Panc1 (cell line): ENCODE measurements around the gene DDI2. TPM values are rescaled to one million over a fixed set of nuclear protein-coding genes. Genes with fewer than 3 reads are reported as not detected.
"Not testable (repeated sequence)": the region's sequence is repeated elsewhere in the genome, so short reads cannot be mapped to it uniquely, and the experiment has no call there.

ENCODE experiments used
- ATAC-seq: fragments of 200-7000 bp; cut with Tn5 transposase; 2 replicates; pipeline ENCODE4 v1.9.1; 2020; ENCODE audit warnings: mild to moderate bottlenecking, moderate library complexity
- BruUV-seq: library from RNA; stranded (reverse); fragments of 400-500 nt; replicated peaks from 2 replicates; lab custom pipeline; 2021; lab: Mats Ljungman, UMichigan
- CTCF ChIA-PET: fragments of 300-600 bp; sonication (Branson Sonifier 250); formaldehyde crosslinking; loops from one replicate; lab custom pipeline; 2022; ENCODE audit warnings: antibody characterized with exemption; lab: Charles Lee
- POLR2A ChIA-PET: fragments of 300-600 bp; sonication (Branson Sonifier 250); formaldehyde crosslinking; loops from one replicate; lab custom pipeline; 2022; ENCODE audit warnings: antibody characterized with exemption; lab: Charles Lee
- DNase-seq: peaks from one replicate; pipeline ENCODE4 v3.0.0-alpha.2; 2010; ENCODE audit warnings: low read depth, low spot score
- H3K27ac ChIP-seq: 2 replicates; pipeline ENCODE4 v1.5.1; 2011; ENCODE audit warnings: mild to moderate bottlenecking, low read length, inconsistent platforms
- H3K27me3 ChIP-seq: fragments of 200-500 bp; sonication (Bioruptor generic); 2 replicates; pipeline ENCODE4 v1.6.0; 2014; ENCODE audit warnings: low read length, inconsistent platforms; ENCODE audit not compliant: control insufficient read depth, insufficient read depth
- H3K36me3 ChIP-seq: fragments of 200-500 bp; sonication (Bioruptor generic); 2 replicates; pipeline ENCODE4 v1.5.1; 2014; ENCODE audit warnings: inconsistent platforms, mild to moderate bottlenecking, low read length, moderate library complexity; ENCODE audit not compliant: control insufficient read depth, insufficient read depth
- H3K4me1 ChIP-seq: 2 replicates; pipeline ENCODE4 v1.5.1; 2011; ENCODE audit warnings: inconsistent platforms, mild to moderate bottlenecking, low read length, moderate library complexity; ENCODE audit not compliant: control insufficient read depth, insufficient read depth
- H3K4me3 ChIP-seq, 2 experiments: 2 replicates each; pipeline ENCODE4 v1.5.1; 2011 to 2012; ENCODE audit warnings: low read depth in 2 of 2, low read length in 2 of 2, mild to moderate bottlenecking in 2 of 2, inconsistent platforms in 1 of 2, moderate library complexity in 1 of 2
- H3K9me3 ChIP-seq: fragments of 200-500 bp; sonication (Bioruptor generic); 2 replicates; pipeline ENCODE4 v1.5.1; 2014; ENCODE audit warnings: low read depth, mild to moderate bottlenecking, inconsistent platforms, low read length, moderate library complexity; ENCODE audit not compliant: control insufficient read depth, insufficient read depth
- POLR2AphosphoS5 ChIP-seq: IDR thresholded peaks from 2 replicates; pipeline ENCODE4 v1.6.1; 2012; ENCODE audit warnings: mild to moderate bottlenecking, low read depth, low read length, moderate library complexity
- SIN3A ChIP-seq: IDR thresholded peaks from 2 replicates; pipeline ENCODE4 v1.6.1; 2012; ENCODE audit warnings: low read depth, mild to moderate bottlenecking, low read length, moderate library complexity, borderline replicate concordance; ENCODE audit not compliant: insufficient read depth
- TCF7L2 ChIP-seq: IDR thresholded peaks from 2 replicates; pipeline ENCODE4 v1.6.1; 2011; ENCODE audit warnings: mild to moderate bottlenecking, low read depth, low read length, inconsistent platforms
- in situ Hi-C: cut with HindIII; loops from 2 replicates; pipeline ENCODE4 v1.10.0; 2016; ENCODE audit warnings: low sequenced_read_pairs, low pct_unique_long_range_greater_than_20kb
- intact Hi-C: fragments of 100-400 bp; cut with micrococcal nuclease; formaldehyde crosslinking; loops from one replicate; pipeline ENCODE4 v1.10.0; 2022; ENCODE audit not compliant: unreplicated experiment
- total RNA-seq: library from RNA; stranded (reverse); gene quantifications from one replicate; pipeline ENCODE4 v1.2.1, GENCODE V29; 2021; ENCODE audit not compliant: unreplicated experiment
- TF ChIP-seq, protein P1 (sequence below), 2 experiments: IDR thresholded peaks; 2 replicates each; pipeline ENCODE4 v1.6.1; 2011 to 2012; ENCODE audit warnings: low read depth in 2 of 2, control low read depth in 1 of 2, low read length in 1 of 2, mild to moderate bottlenecking in 1 of 2, moderate library complexity in 1 of 2; ENCODE audit not compliant: insufficient read depth in 1 of 2
- TF ChIP-seq, protein P2 (sequence below): fragments of 450-650 bp; IDR thresholded peaks from 2 replicates; pipeline ENCODE4 v1.5.1; 2017; ENCODE audit warnings: mild to moderate bottlenecking

DDI2 gene
- total RNA-seq, 1 experiment from 2014 or later, result 27.7 TPM

DNA sequence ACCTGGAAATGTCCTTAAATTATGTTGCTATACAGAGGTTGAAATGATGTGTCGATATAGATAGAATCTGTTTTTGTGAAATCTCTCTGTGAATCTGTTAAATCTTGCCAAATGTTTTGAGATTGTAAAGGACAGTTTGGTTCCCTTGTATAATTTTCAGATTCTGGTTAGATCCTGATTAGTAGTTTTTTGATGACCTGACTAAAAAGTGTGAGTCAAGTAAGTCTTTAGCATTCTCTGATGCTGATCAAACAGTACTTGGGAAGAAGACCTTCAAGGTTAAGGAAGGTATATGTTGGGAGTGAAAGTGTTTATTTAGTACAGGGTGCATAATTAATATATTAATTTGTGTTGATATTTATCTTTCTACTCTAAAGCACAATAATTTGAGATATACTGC lies 32.7 kb downstream of the DDI2 start:
- Histone ChIP-seq H3K27ac (no peak overlapping the region), H3K27me3 (no peaks in the 10 kb centered on the region), H3K9me3 (no peaks in the 10 kb centered on the region), H3K36me3 (peaks cover 8% of the 10 kb centered on the region), H3K4me1 (no peaks in the 10 kb centered on the region), H3K4me3 (no peak overlapping the region)
- TF ChIP-seq TCF7L2, result no peak
- no TSS peak for BruUV-seq
- in situ Hi-C loops (no loop called here), intact Hi-C loops (no loop called here)
- DNase-seq (no peak), ATAC-seq (no peak)
- POLR2A ChIA-PET, result no interaction called here
- CTCF ChIA-PET, result no interaction called here

DNA sequence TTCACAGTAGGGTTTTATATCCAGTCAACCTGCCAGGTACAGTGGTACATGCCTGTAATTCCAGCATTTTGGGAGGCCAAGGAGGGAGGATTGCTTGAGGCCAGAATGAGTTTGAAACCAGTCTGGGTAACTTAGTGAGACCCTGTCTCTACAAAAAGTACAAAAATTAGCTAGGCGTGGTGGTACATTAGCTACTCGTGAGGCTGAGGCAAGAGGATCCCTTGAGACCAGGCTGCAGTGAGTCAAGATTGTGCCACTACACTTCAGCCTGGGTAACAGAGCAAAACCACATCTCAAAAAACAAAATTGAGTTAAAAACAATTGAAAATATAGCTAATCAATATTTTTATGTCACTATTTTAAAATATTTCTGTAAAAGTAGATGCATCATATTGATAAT lies 33.2 kb downstream of the DDI2 start:
- DNase-seq (no peak), ATAC-seq (no peak)
- BruUV-seq, result no TSS peak
- intact Hi-C loops, result no loop called here
- Histone ChIP-seq H3K36me3 (peaks cover 8% of the 10 kb centered on the region), H3K9me3 (no peaks in the 10 kb centered on the region), H3K4me3 (no peak overlapping the region), H3K27me3 (no peaks in the 10 kb centered on the region), H3K27ac (no peak overlapping the region), H3K4me1 (no peaks in the 10 kb centered on the region)
- in situ Hi-C loops, result no loop called here
- ChIA-PET CTCF (no interaction called here), POLR2A (no interaction called here)
- TF ChIP-seq, protein P1, sequence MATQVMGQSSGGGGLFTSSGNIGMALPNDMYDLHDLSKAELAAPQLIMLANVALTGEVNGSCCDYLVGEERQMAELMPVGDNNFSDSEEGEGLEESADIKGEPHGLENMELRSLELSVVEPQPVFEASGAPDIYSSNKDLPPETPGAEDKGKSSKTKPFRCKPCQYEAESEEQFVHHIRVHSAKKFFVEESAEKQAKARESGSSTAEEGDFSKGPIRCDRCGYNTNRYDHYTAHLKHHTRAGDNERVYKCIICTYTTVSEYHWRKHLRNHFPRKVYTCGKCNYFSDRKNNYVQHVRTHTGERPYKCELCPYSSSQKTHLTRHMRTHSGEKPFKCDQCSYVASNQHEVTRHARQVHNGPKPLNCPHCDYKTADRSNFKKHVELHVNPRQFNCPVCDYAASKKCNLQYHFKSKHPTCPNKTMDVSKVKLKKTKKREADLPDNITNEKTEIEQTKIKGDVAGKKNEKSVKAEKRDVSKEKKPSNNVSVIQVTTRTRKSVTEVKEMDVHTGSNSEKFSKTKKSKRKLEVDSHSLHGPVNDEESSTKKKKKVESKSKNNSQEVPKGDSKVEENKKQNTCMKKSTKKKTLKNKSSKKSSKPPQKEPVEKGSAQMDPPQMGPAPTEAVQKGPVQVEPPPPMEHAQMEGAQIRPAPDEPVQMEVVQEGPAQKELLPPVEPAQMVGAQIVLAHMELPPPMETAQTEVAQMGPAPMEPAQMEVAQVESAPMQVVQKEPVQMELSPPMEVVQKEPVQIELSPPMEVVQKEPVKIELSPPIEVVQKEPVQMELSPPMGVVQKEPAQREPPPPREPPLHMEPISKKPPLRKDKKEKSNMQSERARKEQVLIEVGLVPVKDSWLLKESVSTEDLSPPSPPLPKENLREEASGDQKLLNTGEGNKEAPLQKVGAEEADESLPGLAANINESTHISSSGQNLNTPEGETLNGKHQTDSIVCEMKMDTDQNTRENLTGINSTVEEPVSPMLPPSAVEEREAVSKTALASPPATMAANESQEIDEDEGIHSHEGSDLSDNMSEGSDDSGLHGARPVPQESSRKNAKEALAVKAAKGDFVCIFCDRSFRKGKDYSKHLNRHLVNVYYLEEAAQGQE (IDR thresholded peaks at IDR 0.05; ENCODE audit: insufficient read depth in 1 of 2, low read depth in 2 of 2, low read length in 1 of 2), result no peak
- TF ChIP-seq POLR2AphosphoS5 (no peak), SIN3A (no peak), TCF7L2 (no peak)
- TF ChIP-seq, protein P2, sequence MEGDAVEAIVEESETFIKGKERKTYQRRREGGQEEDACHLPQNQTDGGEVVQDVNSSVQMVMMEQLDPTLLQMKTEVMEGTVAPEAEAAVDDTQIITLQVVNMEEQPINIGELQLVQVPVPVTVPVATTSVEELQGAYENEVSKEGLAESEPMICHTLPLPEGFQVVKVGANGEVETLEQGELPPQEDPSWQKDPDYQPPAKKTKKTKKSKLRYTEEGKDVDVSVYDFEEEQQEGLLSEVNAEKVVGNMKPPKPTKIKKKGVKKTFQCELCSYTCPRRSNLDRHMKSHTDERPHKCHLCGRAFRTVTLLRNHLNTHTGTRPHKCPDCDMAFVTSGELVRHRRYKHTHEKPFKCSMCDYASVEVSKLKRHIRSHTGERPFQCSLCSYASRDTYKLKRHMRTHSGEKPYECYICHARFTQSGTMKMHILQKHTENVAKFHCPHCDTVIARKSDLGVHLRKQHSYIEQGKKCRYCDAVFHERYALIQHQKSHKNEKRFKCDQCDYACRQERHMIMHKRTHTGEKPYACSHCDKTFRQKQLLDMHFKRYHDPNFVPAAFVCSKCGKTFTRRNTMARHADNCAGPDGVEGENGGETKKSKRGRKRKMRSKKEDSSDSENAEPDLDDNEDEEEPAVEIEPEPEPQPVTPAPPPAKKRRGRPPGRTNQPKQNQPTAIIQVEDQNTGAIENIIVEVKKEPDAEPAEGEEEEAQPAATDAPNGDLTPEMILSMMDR, result no peak

DNA sequence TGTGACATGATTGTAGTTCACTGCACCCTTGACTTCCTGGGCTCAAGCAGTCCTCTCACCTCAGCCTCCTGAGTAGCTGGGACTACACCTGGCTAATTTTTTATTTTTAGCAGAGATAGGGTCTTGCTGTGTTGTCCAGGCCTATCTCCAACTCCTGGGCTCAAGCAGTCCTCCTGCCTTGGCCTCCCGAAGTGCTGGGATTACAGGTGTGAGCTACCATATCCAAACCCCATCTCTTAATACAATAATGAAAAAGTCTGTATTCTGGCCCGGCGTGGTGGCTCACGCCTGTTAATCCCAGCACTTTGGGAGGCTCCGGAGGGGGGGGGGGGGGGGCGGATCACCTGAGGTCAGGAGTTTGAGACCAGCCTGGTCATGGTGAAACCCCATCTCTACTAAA lies 34.9 kb downstream of the DDI2 start:
- H3K36me3 ChIP-seq, result peaks cover 20% of the 10 kb centered on the region
- ATAC-seq, BruUV-seq, DNase-seq, H3K27me3 ChIP-seq, H3K4me1 ChIP-seq, intact Hi-C loops, H3K4me3 ChIP-seq, POLR2A ChIA-PET, H3K9me3 ChIP-seq, H3K27ac ChIP-seq, in situ Hi-C loops: not testable (repeated sequence)
- CTCF ChIA-PET, result interaction anchor here (0.7 kb wide), 1 partner anchor 50 kb away, joined by 3 read pairs; no protein-coding TSS in a partner anchor
